SU-DHL-6 (cell line): ENCODE results near the gene GOLGA6L26.
"Not testable (repeated sequence)": the region's sequence is repeated elsewhere in the genome, so short reads cannot be mapped to it uniquely, and the experiment has no call there.

Source experiments
- H2AFZ ChIP-seq: fragments of 200-600 bp; sonication (generic); 2 replicates; pipeline ENCODE4 v1.6.1; 2014; ENCODE audit warnings: low read depth, mild to moderate bottlenecking, moderate library complexity, mixed read lengths, antibody characterized with exemption, low read length; ENCODE audit not compliant: severe bottlenecking
- H3F3A ChIP-seq: fragments of 200-600 bp; shearing (Covaris generic); 2 replicates; pipeline ENCODE4 v1.6.0; 2016; ENCODE audit warnings: antibody characterized with exemption, mild to moderate bottlenecking; ENCODE audit not compliant: insufficient read depth
- H3K27ac ChIP-seq: fragments of 200-600 bp; sonication (generic); 2 replicates; pipeline ENCODE4 v1.5.1; 2016; ENCODE audit warnings: low read depth, mild to moderate bottlenecking, low read length, moderate library complexity, mixed read lengths
- H3K27me3 ChIP-seq: fragments of 200-600 bp; sonication (generic), shearing (Covaris generic); 2 replicates; pipeline ENCODE4 v1.6.0; 2014; ENCODE audit warnings: mild to moderate bottlenecking, low read length
- H3K36me3 ChIP-seq: fragments of 200-600 bp; sonication (generic); 2 replicates; pipeline ENCODE4 v1.6.1; 2014; ENCODE audit warnings: mild to moderate bottlenecking, low read length, mixed read lengths
- H3K4me2 ChIP-seq: fragments of 300-600, 200-600 bp; shearing (Covaris generic), sonication (generic); 2 replicates; pipeline ENCODE4 v1.6.0; 2014; ENCODE audit warnings: low read length, low read depth, mild to moderate bottlenecking; ENCODE audit not compliant: poor library complexity, severe bottlenecking
- H3K4me3 ChIP-seq: fragments of 200-600 bp; sonication (generic); 2 replicates; pipeline ENCODE4 v1.5.1; 2014; ENCODE audit warnings: antibody characterized with exemption, low read length, mild to moderate bottlenecking, mixed read lengths; ENCODE audit not compliant: insufficient read depth, poor library complexity, severe bottlenecking
- H3K79me2 ChIP-seq: fragments of 200-600 bp; sonication (generic); 2 replicates; pipeline ENCODE4 v1.6.1; 2014; ENCODE audit warnings: mild to moderate bottlenecking, low read length, moderate library complexity; ENCODE audit not compliant: insufficient read depth
- H3K9ac ChIP-seq: fragments of 200-600 bp; sonication (generic); 2 replicates; pipeline ENCODE4 v1.7.0; 2014; ENCODE audit warnings: mild to moderate bottlenecking, low read length
- H3K9me2 ChIP-seq: fragments of 200-600 bp; sonication (generic); replicated peaks from 2 replicates; pipeline ENCODE4 v1.6.1; 2014; ENCODE audit warnings: low read length; ENCODE audit not compliant: insufficient read depth
- H3K9me3 ChIP-seq: fragments of 200-600 bp; sonication (generic); 2 replicates; pipeline ENCODE4 v1.6.1; 2014; ENCODE audit warnings: low read length, mixed read lengths; ENCODE audit not compliant: insufficient read depth
- H4K20me1 ChIP-seq: fragments of 200-600 bp; sonication (generic); 2 replicates; pipeline ENCODE4 v1.6.1; 2014; ENCODE audit warnings: low read depth, mild to moderate bottlenecking, antibody characterized with exemption, low read length, moderate library complexity, mixed read lengths

Gene GOLGA6L26

DNA sequence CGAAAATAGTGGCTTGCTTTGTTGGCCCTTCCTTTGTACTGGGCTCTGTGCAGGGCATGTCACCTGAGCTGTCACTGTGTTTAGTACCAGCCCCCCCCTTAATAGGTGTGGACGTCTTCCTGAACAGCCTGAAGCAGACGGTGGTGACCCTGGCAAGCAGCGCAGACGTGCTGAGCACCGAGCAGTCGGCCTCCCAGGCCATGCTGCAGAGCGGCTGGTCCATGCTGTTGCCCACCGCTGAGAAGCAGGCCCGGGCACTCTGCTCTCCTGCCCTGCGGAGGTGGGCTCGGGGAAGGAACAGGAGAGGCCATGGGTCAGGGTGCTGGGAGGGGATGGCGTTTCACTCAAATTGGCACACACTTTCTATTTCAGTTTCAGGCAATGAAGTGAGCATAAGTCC lies 22.8 kb downstream of the GOLGA6L26 start:
- H3K4me3 ChIP-seq, H3K36me3 ChIP-seq, H2AFZ ChIP-seq, H3F3A ChIP-seq, H3K27me3 ChIP-seq, H3K4me2 ChIP-seq, H3K79me2 ChIP-seq, H3K9ac ChIP-seq, H3K9me2 ChIP-seq, H3K9me3 ChIP-seq, H4K20me1 ChIP-seq, H3K27ac ChIP-seq: not testable (repeated sequence)

DNA sequence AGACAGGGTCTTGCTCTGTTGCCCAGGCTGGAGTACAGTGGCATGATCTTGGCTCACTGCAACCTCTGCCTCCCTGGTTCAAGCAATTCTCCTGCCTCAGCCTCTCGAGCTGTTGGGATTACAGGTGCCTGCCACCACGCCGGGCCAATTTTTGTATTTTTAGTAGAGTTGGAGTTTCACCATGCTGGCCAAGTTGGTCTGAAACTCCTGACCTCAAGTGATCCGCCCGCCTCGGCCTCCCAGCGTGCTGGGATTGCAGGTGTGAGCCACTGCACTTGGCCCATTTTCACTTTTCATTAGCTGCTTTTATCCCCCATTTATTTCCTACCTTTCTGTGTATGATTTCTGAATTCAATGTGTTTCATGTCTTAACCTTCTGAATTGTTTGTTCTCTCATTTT lies 28.1 kb downstream of the GOLGA6L26 start:
- H2AFZ ChIP-seq, H3K27me3 ChIP-seq, H3K4me3 ChIP-seq, H3K36me3 ChIP-seq, H3K27ac ChIP-seq, H3K9me3 ChIP-seq, H3K79me2 ChIP-seq, H4K20me1 ChIP-seq, H3K9me2 ChIP-seq, H3F3A ChIP-seq, H3K9ac ChIP-seq, H3K4me2 ChIP-seq: not testable (repeated sequence)

DNA sequence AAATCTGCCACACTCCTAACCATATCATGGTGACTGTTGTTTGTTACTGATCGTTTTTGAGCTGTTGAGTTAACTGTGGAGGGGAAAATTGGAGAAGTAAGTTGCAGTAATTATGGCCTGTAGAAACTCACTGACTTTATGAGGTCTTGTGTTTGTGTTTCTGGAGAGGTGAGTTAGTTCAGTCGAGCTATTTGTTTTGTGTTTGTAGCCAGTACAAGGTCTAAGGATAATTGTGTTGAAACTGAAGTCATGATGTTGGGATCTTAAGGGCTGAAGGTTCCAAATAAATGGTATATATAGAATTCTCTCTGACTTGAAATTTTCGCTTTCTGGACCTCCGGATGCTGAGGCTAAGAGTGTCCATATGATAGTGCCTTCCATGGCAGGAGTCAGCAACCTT lies 29.2 kb downstream of the GOLGA6L26 start:
- not testable (repeated sequence) for H4K20me1 ChIP-seq, H3K79me2 ChIP-seq, H3K27ac ChIP-seq, H3K9me2 ChIP-seq, H3K27me3 ChIP-seq, H3K9me3 ChIP-seq, H3K36me3 ChIP-seq, H2AFZ ChIP-seq, H3F3A ChIP-seq
- H3K9ac ChIP-seq, result peak overlapping the region; percentile 32; the same call in 1 of the 2 replicates
- peak overlapping the region; percentile 52 for H3K4me2 ChIP-seq
- H3K4me3 ChIP-seq, result peak overlapping the region; percentile 14

DNA sequence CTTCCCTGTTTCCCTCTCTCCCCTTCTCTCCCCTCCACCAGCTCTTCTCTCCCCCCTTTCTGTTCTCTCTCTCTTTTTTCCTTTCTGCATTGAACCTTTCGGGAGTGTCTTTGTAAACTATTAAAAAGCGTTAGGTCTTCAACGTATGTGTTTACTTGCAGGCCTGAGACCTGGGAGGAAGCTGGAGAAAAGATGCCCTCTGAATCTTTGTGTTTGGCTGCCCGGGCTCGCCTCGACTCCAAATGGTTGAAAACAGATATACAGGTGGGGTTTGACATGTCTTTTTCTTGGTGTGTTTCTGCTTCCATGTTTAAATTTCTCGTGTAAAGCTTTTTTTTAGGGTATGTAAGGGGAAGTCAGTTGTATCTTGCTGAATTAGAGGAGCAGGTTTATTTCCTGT lies 29.7 kb downstream of the GOLGA6L26 start:
- not testable (repeated sequence) for H3K9me3 ChIP-seq, H3K36me3 ChIP-seq, H3F3A ChIP-seq, H4K20me1 ChIP-seq, H3K9me2 ChIP-seq, H3K79me2 ChIP-seq, H2AFZ ChIP-seq, H3K27me3 ChIP-seq
- H3K9ac ChIP-seq, result peak overlapping the region; percentile 32
- peak overlapping the region; percentile 42; the same call in 1 of the 2 replicates for H3K27ac ChIP-seq
- H3K4me2 ChIP-seq, result peak overlapping the region; percentile 52
- H3K4me3 ChIP-seq, result peak overlapping the region; percentile 32

DNA sequence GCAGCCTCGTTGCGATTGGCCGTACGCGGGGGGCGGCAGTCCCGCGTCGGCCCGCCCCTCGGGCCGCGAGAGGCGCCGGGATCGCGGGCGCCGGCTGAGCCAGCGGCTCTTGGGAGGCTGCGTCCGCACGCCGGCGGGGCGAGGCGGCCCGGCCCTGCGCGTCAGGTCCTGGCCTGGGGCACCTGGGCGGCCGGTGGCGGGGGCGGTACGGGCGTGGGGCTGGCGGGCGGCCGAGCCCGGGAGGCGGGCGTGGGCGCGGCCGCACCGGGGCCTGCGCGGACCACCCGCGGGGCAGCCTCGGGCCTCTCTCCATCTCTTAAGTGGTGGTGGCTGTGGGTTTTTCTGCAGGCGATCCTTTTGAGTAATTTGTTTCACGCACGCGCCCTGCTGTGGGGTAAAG lies 30.3 kb downstream of the GOLGA6L26 start:
- H3K9me3 ChIP-seq, H3F3A ChIP-seq, H3K27me3 ChIP-seq, H4K20me1 ChIP-seq, H3K79me2 ChIP-seq, H3K4me2 ChIP-seq, H3K27ac ChIP-seq, H3K4me3 ChIP-seq, H3K9me2 ChIP-seq, H2AFZ ChIP-seq, H3K36me3 ChIP-seq: not testable (repeated sequence)
- H3K9ac ChIP-seq, result 0 out of 2 replicates have a peak overlapping the region, but pooled peaks have one; percentile 32

DNA sequence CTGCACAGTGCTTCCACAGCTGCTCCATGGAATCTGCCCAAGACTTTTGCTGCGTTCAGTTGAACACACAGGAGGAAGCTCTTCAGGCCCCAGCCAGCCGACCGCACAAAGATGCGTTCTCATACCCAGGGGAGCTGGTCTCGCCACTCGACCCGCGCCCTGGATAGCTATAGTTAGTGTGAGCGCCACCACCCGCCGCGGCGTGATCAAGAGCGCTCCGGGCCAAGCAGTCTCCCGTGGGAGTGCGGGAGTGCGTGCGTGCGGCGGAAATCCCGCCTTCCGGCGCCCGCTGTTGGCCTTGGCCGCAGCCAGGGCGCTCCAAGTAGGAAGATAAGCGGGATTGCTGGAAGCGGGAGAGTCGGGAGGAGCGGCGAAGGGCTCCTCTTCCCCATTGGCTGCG lies 30.8 kb downstream of the GOLGA6L26 start:
- not testable (repeated sequence) for H3K79me2 ChIP-seq, H2AFZ ChIP-seq, H3K36me3 ChIP-seq, H3K9ac ChIP-seq, H3K27ac ChIP-seq, H3K9me3 ChIP-seq, H3F3A ChIP-seq, H4K20me1 ChIP-seq, H3K27me3 ChIP-seq, H3K4me3 ChIP-seq, H3K9me2 ChIP-seq, H3K4me2 ChIP-seq
